Type B pancreatic cell (in vitro differentiated cells): ENCODE results near the gene FAM186B. TPM values are rescaled to one million over a fixed set of nuclear protein-coding genes. Genes with fewer than 3 reads are reported as not detected.
"Not testable (repeated sequence)": the region's sequence is repeated elsewhere in the genome, so short reads cannot be mapped to it uniquely, and the experiment has no call there.

Source experiments
- DNase-seq: peaks from one replicate; pipeline ENCODE4 v3.0.0; 2021; ENCODE audit warnings: mixed read lengths; ENCODE audit not compliant: unreplicated experiment; ENCODE audit errors: extremely low spot score
- H3K27ac Mint-ChIP-seq: 2 replicates; pipeline ENCODE4 v1.8.0; 2021; ENCODE audit warnings: mild to moderate bottlenecking, mixed read lengths
- H3K27me3 Mint-ChIP-seq: 2 replicates; pipeline ENCODE4 v1.8.0; 2021; ENCODE audit warnings: mixed read lengths
- H3K36me3 Mint-ChIP-seq: 2 replicates; pipeline ENCODE4 v1.8.0; 2021; ENCODE audit warnings: mixed read lengths
- H3K4me1 Mint-ChIP-seq: one replicate; pipeline ENCODE4 v1.8.0; 2021; ENCODE audit warnings: mixed read lengths; ENCODE audit not compliant: unreplicated experiment
- H3K4me3 Mint-ChIP-seq: 2 replicates; pipeline ENCODE4 v1.8.0; 2021; ENCODE audit warnings: mild to moderate bottlenecking, mixed read lengths
- H3K9me3 Mint-ChIP-seq: 2 replicates; pipeline ENCODE4 v1.8.0; 2021; ENCODE audit warnings: mixed read lengths
- long read RNA-seq: library from polyadenylated mRNA; unstranded; transcript quantifications from one replicate; pipeline ENCODE4 v2.0.0, GENCODE V29; 2020
- total RNA-seq: library from RNA; stranded (reverse); gene quantifications from 2 replicates; pipeline ENCODE4 v1.2.1, GENCODE V29; 2021; ENCODE audit warnings: low replicate concordance
- TF ChIP-seq, protein P1 (sequence below): fragments of 200-600 bp; sonication (generic); conservative IDR thresholded peaks from 2 replicates; pipeline ENCODE4 v1.5.0; 2021; ENCODE audit warnings: antibody characterized with exemption, mild to moderate bottlenecking

FAM186B gene, protein sequence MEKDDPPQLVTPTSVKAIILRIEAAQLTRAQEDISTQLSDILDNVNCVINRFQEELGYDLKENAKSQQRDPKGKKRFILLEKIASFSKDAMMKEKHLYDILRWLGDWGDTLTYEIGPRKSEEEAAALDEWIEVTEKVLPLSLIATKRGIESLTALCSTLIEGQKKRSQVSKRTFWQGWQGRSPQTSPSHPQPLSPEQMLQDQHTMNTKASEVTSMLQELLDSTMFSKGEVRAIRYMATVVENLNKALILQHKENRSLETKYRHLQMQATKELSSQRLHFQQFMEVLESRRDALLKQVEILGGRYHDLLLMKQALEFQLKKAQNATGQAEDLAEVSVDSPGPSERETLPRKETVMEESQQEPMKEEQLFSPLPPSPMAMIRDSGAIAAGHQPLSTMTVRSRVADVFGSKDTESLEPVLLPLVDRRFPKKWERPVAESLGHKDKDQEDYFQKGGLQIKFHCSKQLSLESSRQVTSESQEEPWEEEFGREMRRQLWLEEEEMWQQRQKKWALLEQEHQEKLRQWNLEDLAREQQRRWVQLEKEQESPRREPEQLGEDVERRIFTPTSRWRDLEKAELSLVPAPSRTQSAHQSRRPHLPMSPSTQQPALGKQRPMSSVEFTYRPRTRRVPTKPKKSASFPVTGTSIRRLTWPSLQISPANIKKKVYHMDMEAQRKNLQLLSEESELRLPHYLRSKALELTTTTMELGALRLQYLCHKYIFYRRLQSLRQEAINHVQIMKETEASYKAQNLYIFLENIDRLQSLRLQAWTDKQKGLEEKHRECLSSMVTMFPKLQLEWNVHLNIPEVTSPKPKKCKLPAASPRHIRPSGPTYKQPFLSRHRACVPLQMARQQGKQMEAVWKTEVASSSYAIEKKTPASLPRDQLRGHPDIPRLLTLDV
- 0.14 and 0.21 TPM in 2 replicates for total RNA-seq
- long read RNA-seq, result 0 reads

DNA sequence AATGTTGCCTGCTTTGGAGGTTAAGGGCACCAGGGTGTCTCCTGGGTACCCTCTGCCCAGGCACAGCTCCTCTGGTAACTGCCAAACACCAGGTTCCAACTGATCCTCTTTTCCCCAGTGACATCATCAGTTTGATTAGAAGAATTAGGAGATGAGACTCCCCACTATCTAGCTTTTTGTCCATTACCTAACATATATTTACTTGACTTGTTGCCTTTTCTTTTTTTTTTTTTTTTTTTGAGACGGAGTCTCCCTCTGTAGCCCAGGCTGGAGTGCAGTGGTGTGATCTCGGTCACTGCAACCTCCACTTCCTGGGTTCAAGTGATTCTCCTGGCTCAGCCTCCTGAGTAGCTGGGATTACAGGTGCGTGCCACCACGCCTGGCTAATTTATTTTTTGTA, at the start of gene FAM186B:
Gene FAM186B, minus strand, starts transcription at position 101 of the 400 bp plus-strand sequence. CDS start 162 bp downstream, outside the sequence.
- not testable (repeated sequence) for H3K27ac Mint-ChIP-seq, H3K4me3 Mint-ChIP-seq, H3K36me3 Mint-ChIP-seq, DNase-seq, H3K27me3 Mint-ChIP-seq, H3K4me1 Mint-ChIP-seq, H3K9me3 Mint-ChIP-seq

DNA sequence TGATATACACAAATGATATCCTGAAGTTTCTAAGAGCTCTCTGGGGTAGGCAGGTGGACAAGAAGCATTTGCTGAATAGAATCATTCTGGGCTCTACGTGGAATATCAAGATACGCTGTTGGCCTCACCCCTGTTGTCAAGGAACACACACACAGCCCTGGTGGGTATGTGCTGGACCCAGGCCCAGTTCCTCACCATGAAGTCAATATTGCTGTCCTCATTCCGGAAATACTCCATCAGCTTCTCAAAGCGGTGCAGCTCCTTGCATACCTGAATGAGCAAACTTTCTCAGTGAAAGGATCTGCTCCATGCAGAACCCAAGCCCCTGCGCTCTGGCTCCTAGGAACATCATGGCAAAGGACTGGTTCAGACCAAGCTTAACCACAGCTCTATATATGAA, 49.3 kb upstream of the FAM186B start:
- TF ChIP-seq, protein P1, sequence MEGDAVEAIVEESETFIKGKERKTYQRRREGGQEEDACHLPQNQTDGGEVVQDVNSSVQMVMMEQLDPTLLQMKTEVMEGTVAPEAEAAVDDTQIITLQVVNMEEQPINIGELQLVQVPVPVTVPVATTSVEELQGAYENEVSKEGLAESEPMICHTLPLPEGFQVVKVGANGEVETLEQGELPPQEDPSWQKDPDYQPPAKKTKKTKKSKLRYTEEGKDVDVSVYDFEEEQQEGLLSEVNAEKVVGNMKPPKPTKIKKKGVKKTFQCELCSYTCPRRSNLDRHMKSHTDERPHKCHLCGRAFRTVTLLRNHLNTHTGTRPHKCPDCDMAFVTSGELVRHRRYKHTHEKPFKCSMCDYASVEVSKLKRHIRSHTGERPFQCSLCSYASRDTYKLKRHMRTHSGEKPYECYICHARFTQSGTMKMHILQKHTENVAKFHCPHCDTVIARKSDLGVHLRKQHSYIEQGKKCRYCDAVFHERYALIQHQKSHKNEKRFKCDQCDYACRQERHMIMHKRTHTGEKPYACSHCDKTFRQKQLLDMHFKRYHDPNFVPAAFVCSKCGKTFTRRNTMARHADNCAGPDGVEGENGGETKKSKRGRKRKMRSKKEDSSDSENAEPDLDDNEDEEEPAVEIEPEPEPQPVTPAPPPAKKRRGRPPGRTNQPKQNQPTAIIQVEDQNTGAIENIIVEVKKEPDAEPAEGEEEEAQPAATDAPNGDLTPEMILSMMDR, result no peak
- no peak for DNase-seq
- no peaks in the 10 kb centered on the region for H3K9me3 Mint-ChIP-seq
- H3K27ac Mint-ChIP-seq, result no peak overlapping the region
- H3K4me1 Mint-ChIP-seq, result no peaks in the 10 kb centered on the region
- no peaks in the 10 kb centered on the region for H3K27me3 Mint-ChIP-seq
- H3K4me3 Mint-ChIP-seq, result no peak overlapping the region
- no peaks in the 10 kb centered on the region for H3K36me3 Mint-ChIP-seq

DNA sequence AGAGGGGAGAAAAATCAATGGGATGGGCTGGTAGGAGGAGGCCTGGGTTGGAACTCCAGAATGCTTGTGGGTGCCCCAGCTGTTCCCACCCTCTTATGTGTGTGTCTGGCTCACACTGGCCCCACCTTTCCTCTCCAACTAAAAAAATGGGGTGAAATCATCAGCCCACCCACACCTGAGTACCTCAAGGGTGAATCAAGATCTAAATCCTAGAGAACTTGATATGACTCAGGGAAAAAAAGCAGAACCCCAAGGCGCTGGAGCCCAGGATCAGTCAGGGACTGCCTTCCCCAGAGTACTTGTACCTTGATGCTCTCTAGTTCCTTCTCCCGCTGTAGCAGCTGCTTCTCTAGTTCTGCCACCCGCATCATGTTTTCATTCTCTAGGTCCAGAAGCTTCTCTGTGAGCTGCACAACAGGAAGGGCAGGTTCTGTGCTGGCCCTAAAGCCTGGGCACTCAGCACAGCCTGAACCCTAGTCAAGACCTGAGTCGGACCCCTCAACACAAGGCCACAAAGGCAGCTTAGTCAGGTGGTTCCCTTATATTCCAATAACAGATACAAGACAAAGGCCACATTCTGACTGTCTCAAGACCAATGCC, 47.6 kb upstream of the FAM186B start:
- H3K27me3 Mint-ChIP-seq, result no peaks in the 10 kb centered on the region
- TF ChIP-seq, protein P1, result no peak
- DNase-seq, result no peak
- H3K9me3 Mint-ChIP-seq, result no peaks in the 10 kb centered on the region
- peaks cover 5% of the 10 kb centered on the region for H3K4me1 Mint-ChIP-seq
- H3K27ac Mint-ChIP-seq, result no peak overlapping the region
- H3K36me3 Mint-ChIP-seq, result no peaks in the 10 kb centered on the region
- H3K4me3 Mint-ChIP-seq, result no peak overlapping the region

DNA sequence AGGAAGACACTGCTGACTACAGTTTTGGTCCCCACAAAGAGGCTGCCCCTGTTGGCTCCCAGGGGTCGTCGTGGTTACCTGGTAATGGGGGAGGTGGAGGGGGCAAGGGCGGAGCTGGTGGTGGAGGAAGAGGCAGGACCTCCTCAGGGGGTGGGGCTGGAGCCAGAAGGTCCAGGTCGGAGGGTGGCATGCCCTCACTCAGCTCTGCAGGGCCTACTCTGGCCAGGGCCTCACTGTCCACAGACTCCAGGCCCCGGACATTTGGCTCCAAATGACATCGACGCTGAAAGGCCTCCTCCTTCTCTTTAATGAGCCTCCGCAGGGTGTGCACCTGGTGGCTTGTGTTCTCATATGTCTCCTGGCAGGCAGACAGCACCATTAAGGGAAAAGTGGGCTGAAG, 46.4 kb upstream of the FAM186B start:
- Mint-ChIP-seq H3K27me3 (no peaks in the 10 kb centered on the region), H3K36me3 (no peaks in the 10 kb centered on the region), H3K4me3 (no peak overlapping the region), H3K27ac (no peak overlapping the region), H3K9me3 (no peaks in the 10 kb centered on the region), H3K4me1 (peaks cover 5% of the 10 kb centered on the region)
- no peak for DNase-seq
- TF ChIP-seq, protein P1, result no peak

DNA sequence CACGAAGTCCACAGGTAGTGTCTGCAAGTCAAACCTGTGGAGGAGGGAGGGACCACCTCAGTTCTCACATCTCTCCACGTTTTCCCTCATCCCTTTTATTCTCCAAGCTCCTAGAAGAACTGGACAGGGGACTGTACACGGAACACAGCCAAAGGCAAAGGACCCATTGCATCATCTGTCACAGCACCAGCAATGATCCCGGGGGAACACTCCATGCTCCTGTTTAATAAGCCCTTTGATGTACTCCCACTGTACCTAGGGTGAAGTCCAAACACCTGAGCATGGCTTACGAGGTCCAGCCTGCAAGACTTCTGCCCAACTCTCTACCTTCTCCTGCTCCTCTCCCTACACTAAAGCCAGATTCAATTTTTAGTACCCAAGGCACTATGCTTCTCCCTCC, 44.5 kb upstream of the FAM186B start:
- no peaks in the 10 kb centered on the region for H3K27me3 Mint-ChIP-seq
- H3K36me3 Mint-ChIP-seq, result no peaks in the 10 kb centered on the region
- H3K9me3 Mint-ChIP-seq, result no peaks in the 10 kb centered on the region
- H3K4me3 Mint-ChIP-seq, result no peak overlapping the region
- peaks cover 5% of the 10 kb centered on the region for H3K4me1 Mint-ChIP-seq
- no peak for DNase-seq
- H3K27ac Mint-ChIP-seq, result no peak overlapping the region
- TF ChIP-seq, protein P1, result no peak
